ENCODE data around the gene GNLY.

Gene GNLY

DNA sequence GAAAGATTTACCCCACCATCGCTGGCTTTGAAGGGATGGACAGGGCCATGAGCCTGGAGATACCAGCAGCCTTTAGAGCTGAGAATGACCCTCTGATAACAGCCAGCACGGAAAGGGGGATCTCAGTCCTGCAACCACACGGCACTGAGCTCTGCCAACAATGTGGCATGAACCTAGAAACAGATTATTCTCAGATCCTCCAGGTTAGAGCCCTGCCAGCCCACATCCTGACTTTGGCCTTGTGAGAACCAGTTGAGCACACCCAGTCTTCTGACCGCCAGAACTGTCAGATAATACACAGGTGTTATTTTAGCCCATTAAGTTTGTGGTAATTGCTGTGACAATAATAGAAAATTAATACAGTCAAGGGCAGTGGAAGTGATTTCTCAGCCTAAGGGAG is 9.4 kb upstream of the GNLY start:
- no peak for DNase-seq (ENCODE audit: low spot score)

DNA sequence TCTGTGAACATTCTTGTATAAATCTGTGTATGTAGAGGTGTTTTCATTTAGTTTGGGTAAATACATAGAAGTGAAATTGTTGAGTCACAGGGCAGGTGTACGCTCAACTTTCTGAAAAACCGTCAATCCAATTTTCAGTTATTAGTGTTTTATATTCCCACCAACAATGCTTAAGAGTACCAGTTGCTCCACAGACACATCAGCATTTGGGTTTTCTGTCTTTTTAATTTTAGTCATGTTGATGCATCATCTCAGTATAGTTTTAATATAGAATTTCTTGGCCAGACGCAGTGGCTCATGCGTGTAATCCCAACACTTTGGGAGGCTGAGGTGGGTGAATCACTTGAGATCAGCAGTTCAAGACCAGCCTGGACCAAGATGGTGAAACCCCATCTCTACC is 3.2 kb upstream of the GNLY start:
- DNase-seq (ENCODE audit: low spot score) = no peak

DNA sequence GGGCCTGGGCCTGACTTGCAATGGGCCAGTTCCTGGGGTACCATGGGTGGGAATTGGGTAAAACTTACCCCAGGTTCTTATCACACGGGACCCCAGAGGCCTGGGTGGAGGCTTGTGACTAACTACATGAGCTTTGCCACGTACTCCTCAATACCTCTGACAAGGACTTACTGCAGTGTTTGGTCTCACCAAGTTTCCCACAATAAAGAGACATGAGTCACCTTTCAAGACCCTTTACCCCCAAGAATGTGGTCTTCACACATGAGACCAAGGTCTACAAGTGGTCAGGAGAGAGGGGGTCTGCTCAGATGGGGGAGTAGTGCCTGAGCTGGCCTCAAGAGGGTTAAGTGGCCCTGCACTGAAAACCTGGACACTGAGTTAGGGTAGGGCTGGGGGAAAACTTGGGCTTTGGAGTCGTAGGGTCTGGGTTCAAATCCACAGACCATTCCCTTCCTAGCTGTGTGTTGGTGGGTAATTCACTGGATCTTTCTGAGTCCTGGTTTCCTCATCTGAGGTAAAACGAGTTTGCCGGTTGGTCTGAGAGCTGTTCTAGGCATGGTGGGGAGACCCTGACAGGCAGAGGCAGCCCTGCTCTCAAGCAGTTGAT is 2.0 kb upstream of the GNLY start:
- DNase-seq (ENCODE audit: low spot score) = no peak

DNA sequence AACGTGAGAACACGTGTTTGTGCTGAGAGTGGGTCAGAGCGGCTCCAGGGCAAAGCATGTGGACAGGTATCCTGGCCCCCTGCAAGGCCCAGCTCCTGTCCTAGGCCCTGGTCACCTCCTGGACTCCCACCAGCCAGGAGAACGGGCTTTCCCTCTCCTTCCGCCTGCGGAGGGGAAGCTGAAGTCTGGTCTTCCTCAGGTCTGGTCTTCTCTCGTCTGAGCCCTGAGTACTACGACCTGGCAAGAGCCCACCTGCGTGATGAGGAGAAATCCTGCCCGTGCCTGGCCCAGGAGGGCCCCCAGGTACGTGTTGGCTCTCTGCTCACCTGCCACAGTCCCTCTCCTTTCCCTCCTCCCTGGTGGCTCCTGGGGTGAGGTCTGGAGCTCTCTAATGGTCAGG is 963 bp downstream of the GNLY start:
- no peak for DNase-seq (ENCODE audit: low spot score)

GRCh38 chr2:85695691-85696668 is 1.8 kb downstream of the GNLY start:
- no peak for DNase-seq (ENCODE audit: low spot score)

DNA sequence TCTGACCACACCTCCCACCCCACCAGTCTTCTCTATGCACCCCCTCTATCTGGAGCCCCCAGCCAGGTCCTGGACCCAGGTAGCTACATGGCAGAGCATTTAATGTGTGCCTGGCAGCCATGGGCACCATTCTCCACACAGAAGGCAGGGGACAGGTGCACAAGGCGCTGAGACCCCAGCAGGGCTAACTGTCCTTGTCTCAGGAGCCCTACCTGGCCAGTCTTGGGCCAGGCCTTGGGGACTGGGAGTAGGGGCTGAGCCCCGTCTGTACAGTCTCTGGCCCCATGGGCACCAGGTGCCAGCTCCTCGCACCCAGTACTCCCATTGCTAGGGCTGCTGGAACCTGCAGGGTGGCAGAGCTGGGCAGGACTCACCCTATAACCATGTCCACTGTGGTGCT is 2.9 kb downstream of the GNLY start:
- no peak for DNase-seq (ENCODE audit: low spot score)

DNA sequence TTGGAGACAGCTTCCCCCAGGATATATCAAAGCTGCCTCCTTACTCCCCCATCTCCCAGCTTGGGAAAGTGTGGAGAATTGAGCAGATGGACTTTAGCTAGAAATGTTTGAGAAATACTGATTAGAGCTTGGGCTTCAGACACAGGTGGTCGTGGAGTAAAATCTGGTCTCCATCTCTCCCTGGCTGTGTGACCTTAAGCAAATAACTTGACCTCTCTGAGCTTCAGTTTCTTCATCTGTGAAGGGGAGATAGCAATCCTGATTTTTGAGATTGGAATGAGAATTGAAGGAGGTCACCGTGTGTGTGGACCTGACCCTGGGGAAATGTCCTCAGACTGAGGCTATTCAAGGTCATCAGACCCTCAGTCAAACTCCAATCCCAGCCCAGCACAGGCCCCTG is 3.6 kb downstream of the GNLY start:
- no peak for DNase-seq (ENCODE audit: low spot score)

- DNase-seq (ENCODE audit: low spot score) = no peak
These were observed 4.2 kb downstream of the GNLY start for GRCh38 chr2:85698184-85698879.

DNA sequence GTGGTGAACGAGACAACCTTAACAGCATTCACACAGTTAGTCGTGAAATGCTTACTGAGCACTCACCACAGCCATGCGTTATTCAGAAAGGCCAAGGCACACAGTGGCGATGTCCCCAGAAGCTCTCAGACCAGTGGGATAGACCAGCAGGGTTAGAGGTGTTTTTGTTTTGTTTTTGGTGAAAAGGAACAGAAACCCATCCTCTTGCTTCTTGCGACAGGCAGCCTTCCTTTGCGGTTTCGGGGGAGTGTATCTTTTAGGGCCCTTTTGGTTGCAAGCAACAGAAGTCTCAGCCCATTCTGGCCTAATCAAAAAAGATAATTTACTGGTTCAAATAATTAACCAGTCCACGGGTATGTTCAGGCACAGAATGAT is 4.7 kb downstream of the GNLY start:
- no peak for DNase-seq (ENCODE audit: low spot score)

- DNase-seq (ENCODE audit: low spot score) = no peak
These were observed 5.2 kb downstream of the GNLY start for GRCh38 chr2:85699325-85699724.

DNA sequence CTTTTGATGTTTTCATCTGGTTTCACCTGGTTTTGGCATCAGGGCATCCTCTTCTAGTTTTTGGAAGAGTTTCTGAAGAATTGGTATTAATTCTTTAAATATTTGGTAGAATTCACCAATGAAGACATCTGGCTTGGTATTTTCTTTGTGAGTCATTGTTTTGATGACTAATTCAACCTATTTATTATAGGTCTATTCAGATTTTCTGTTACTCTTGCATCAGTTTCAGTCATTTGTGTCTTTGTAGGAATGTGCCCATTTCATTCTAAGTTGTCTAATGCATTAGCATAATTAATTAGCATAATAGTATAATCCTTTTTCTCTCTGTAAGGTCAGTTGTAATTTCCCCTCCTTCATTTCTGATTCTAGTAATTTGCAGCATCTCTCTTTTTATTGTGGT is 8.0 kb downstream of the GNLY start:
- DNase-seq (ENCODE audit: low spot score) = no peak

DNA sequence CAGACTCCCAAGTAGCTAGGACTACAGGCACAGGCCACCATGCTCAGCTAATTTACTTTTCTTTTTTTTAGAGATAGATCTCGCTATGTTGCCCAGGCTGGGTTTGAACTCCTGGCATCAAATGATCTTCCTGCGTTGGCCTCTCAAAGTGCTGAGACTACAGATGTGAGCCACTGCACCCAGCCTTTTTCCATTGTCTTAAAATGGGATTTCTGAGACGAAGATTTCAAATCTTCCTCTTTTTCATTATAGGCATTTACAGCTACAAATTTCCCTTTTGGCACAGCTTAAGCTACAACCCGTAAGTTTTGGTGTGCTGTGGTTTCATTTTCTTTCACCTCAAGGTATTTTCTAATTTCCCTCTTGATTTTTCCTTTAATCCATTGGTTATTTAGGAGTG is 8.6 kb downstream of the GNLY start:
- no peak for DNase-seq (ENCODE audit: low spot score)

DNA sequence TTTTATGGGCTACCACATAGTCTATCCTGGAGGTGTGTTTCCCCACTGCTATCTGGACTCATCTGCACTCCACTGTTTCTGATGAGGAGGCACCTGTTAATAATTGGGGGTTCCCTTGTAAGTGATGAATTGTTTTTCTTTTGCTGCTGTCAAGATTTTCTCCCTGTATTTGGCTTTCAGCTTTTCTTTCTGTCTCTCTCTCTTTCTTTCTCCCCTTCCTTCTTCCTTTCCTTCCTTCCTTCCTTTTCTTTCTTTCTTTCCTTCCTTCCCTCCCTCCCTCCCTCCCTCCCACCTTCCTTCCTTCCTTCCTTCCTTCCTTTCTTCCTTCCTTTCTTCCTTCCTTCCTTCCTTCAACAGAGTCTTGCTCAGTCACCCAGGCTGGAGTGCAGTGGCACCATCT is 9.2 kb downstream of the GNLY start:
- DNase-seq (ENCODE audit: low spot score) = no peak

DNA sequence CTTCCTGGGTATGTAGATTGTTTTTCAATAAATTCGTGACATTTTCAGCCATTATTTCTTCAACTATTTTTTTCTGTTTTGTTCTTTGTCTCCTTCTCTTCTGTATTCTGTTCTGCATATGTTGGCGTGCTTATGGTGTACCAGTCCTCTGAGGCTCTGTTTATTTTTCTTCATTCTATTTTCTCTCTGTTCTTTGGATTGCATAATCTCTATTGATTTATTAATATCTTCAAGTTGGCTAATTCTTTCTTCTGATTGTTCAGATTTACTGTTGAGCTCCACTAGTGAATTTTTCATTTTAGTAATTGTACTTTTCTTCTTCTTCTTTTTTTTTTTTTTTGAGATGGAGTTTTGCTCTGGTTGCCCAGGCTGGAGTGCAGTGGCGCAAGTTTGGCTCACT is 9.9 kb downstream of the GNLY start:
- DNase-seq (ENCODE audit: low spot score) = no peak

- no peak for DNase-seq (ENCODE audit: low spot score)
These were observed 10.9 kb downstream of the GNLY start for GRCh38 chr2:85704800-85705679.

DNA sequence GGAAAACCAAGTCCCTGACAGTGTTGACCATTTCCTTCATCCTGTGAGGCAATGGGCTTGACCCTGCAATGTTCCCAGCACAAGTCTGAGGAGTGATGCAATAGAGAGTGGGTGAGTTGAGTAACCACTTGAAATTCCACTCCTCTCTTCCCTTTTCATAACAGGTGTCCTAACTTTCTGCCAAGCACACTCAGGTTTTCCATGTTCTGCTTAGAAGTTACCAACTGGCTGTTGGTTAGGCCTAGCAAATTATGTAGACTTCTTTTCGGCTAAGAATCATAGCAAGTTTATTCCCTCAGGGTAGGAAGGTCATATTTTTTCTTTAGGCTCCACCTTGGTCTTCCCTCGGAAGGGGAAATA is 11.5 kb downstream of the GNLY start:
- DNase-seq (ENCODE audit: low spot score) = no peak

- no peak for DNase-seq (ENCODE audit: low spot score)
These were observed 11.9 kb downstream of the GNLY start for GRCh38 chr2:85706063-85706462.

- peak; percentile 61 for DNase-seq (ENCODE audit: low spot score)
These were observed 12.6 kb downstream of the GNLY start for GRCh38 chr2:85706599-85707296.

GRCh38 chr2:85707304-85707703 is 13.1 kb downstream of the GNLY start:
- DNase-seq (ENCODE audit: low spot score) = peak; percentile 77

DNA sequence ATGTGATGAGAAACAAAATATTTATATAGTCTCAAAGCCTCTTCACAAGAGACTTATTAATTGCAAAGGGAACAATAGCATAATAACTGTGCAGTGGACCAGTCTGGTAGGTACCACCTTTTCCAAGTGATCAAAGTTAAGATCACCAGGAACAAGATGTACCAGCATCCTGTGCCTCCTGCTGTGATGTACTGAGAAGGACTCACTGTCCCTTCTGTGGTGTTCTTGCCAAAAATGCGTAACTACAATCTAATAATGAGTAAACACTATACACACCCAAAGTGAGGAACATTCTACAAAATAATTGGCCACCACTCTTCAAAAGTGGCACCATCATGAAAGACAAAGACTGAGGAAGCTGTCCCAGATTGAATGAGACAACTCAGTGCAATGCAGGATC is 14.5 kb downstream of the GNLY start:
- no peak for DNase-seq (ENCODE audit: low spot score)

DNA sequence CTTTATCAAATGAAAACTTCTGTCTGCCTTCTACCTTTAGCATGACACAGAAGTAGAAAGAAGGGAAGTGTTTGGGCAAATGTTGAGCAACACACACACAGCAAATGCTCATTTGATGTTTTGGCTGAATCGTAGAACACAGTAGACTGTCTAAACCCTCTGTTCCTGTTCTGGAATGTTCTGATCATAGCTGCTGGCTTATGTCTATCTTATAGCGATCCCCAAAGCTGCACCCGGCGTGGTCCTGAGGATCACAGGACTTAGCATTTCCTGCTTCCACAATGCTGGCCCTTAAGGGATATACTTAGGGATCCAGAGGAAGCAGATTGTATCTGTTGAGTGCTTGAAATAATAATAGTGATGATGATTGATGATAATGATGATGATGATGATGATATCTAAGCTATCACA is 15.2 kb downstream of the GNLY start:
- DNase-seq (ENCODE audit: low spot score) = no peak
